ENCODE results near the gene UBALD1.

Gene UBALD1

DNA sequence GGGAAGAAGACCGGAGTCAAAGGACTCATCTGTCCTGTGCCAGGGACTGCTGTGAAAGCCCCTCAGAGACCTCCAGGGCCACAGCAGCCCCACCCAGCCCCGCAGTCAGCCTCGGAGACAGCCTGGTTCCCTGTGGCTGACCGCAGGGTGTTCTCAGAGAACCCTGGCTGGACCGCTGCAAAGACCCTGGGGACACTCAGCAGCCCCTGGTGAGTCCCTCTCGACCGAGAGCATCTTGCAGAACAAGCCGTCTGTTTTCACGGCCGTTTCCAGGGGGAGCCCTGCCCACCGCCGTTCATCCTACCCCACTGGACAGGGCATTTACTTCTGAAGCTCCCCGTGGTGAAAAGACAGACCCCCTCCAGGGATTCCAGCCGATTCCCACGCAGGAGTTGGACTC is 10.3 kb downstream of the UBALD1 start:
- H3K79me2 ChIP-seq (ENCODE audit: low read length) = no peaks in the 10 kb centered on the region
- peaks cover 9% of the 10 kb centered on the region; the same call in 1 of the 2 replicates for H3K27me3 ChIP-seq (ENCODE audit: low read depth, low read length)
- no peak overlapping the region for H3K4me2 ChIP-seq (ENCODE audit: low read length)
- H3K9ac ChIP-seq (ENCODE audit: low read length) = no peak overlapping the region
- H3K4me1 ChIP-seq (ENCODE audit: low read length) = no peaks in the 10 kb centered on the region
- H2AFZ ChIP-seq (ENCODE audit: low read depth, low read length) = no peak overlapping the region
- no peaks in the 10 kb centered on the region for H4K20me1 ChIP-seq (ENCODE audit: insufficient read depth, low read length)
- no peak overlapping the region for H3K4me3 ChIP-seq (ENCODE audit: low read length)
- no peaks in the 10 kb centered on the region for H3K9me3 ChIP-seq (ENCODE audit: insufficient read depth, low read length)
- no peak overlapping the region for H3K27ac ChIP-seq (ENCODE audit: low read length)
- TF ChIP-seq CTCF (IDR thresholded peaks at IDR 0.05; ENCODE audit: low read depth, low read length) = no peak
- no peak for TF ChIP-seq EZH2phosphoT487 (IDR thresholded peaks at IDR 0.05; ENCODE audit: low read depth)
- H3K36me3 ChIP-seq (replicated peaks; ENCODE audit: low read depth, low read length) = peaks cover 2% of the 10 kb centered on the region

DNA sequence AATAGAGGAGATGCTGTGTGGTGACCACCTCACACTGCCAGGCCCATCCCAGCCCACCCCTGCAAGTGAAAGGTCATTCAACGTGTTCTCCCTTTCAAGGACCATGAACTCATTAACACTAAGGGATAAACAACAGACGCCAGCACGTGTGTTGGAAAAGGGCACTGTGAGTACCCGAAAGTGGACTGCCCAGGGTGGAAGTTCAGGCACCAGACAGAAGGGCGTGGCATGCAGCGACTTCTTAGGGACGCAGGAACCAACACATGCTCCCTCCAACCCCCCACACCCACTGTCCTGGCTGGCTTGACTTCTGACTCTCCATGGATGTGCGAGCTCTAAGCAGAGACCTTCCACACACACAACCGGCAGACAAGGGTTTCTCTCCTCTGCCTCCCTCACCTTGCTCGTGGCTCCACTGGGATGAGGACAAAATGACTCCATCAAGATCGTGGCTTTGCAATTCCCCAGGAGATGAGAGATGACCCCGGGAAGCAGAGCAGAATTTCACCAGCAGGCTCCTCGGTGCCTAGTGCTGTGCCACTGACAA is 11.0 kb downstream of the UBALD1 start:
- H3K9ac ChIP-seq (ENCODE audit: low read length) = no peak overlapping the region
- no peaks in the 10 kb centered on the region for H3K4me1 ChIP-seq (ENCODE audit: low read length)
- TF ChIP-seq EZH2phosphoT487 (IDR thresholded peaks at IDR 0.05; ENCODE audit: low read depth) (no peak), CTCF (IDR thresholded peaks at IDR 0.05; ENCODE audit: low read depth, low read length) (no peak)
- no peaks in the 10 kb centered on the region for H3K79me2 ChIP-seq (ENCODE audit: low read length)
- no peak overlapping the region for H3K4me2 ChIP-seq (ENCODE audit: low read length)
- peaks cover 2% of the 10 kb centered on the region for H3K36me3 ChIP-seq (replicated peaks; ENCODE audit: low read depth, low read length)
- no peak overlapping the region for H2AFZ ChIP-seq (ENCODE audit: low read depth, low read length)
- H3K27me3 ChIP-seq (ENCODE audit: low read depth, low read length) = peaks cover 11% of the 10 kb centered on the region; the same call in 1 of the 2 replicates
- no peak overlapping the region for H3K27ac ChIP-seq (ENCODE audit: low read length)
- H3K4me3 ChIP-seq (ENCODE audit: low read length) = no peak overlapping the region
- no peaks in the 10 kb centered on the region for H4K20me1 ChIP-seq (ENCODE audit: insufficient read depth, low read length)
- no peaks in the 10 kb centered on the region for H3K9me3 ChIP-seq (ENCODE audit: insufficient read depth, low read length)

GRCh38 chr16:4602331-4602730 is 12.4 kb downstream of the UBALD1 start:
- no peaks in the 10 kb centered on the region for H3K79me2 ChIP-seq (ENCODE audit: low read length)
- no peak overlapping the region for H3K4me3 ChIP-seq (ENCODE audit: low read length)
- TF ChIP-seq EZH2phosphoT487 (IDR thresholded peaks at IDR 0.05; ENCODE audit: low read depth) (no peak), CTCF (IDR thresholded peaks at IDR 0.05; ENCODE audit: low read depth, low read length) (no peak)
- no peaks in the 10 kb centered on the region for H4K20me1 ChIP-seq (ENCODE audit: insufficient read depth, low read length)
- no peak overlapping the region for H2AFZ ChIP-seq (ENCODE audit: low read depth, low read length)
- H3K9ac ChIP-seq (ENCODE audit: low read length) = no peak overlapping the region
- no peaks in the 10 kb centered on the region for H3K4me1 ChIP-seq (ENCODE audit: low read length)
- no peak overlapping the region for H3K27ac ChIP-seq (ENCODE audit: low read length)
- H3K36me3 ChIP-seq (replicated peaks; ENCODE audit: low read depth, low read length) = no peaks in the 10 kb centered on the region
- no peak overlapping the region for H3K4me2 ChIP-seq (ENCODE audit: low read length)
- peaks cover 16% of the 10 kb centered on the region; the same call in 1 of the 2 replicates for H3K27me3 ChIP-seq (ENCODE audit: low read depth, low read length)
- no peaks in the 10 kb centered on the region for H3K9me3 ChIP-seq (ENCODE audit: insufficient read depth, low read length)

- TF ChIP-seq EZH2phosphoT487 (IDR thresholded peaks at IDR 0.05; ENCODE audit: low read depth) (no peak), CTCF (IDR thresholded peaks at IDR 0.05; ENCODE audit: low read depth, low read length) (no peak)
- H3K27me3 ChIP-seq (ENCODE audit: low read depth, low read length) = peaks cover 16% of the 10 kb centered on the region; the same call in 1 of the 2 replicates
Measured at GRCh38 chr16:4601864-4602186, 12.9 kb downstream of the UBALD1 start.

More at GRCh38 chr16:4601864-4602186, 12.9 kb downstream of the UBALD1 start:
- H3K4me1 ChIP-seq (ENCODE audit: low read length) = no peaks in the 10 kb centered on the region
- no peak overlapping the region for H3K4me2 ChIP-seq (ENCODE audit: low read length)
- no peak overlapping the region for H2AFZ ChIP-seq (ENCODE audit: low read depth, low read length)
- no peaks in the 10 kb centered on the region for H4K20me1 ChIP-seq (ENCODE audit: insufficient read depth, low read length)
- H3K27ac ChIP-seq (ENCODE audit: low read length) = no peak overlapping the region
- H3K9ac ChIP-seq (ENCODE audit: low read length) = no peak overlapping the region
- H3K79me2 ChIP-seq (ENCODE audit: low read length) = no peaks in the 10 kb centered on the region
- no peak overlapping the region for H3K4me3 ChIP-seq (ENCODE audit: low read length)
- H3K9me3 ChIP-seq (ENCODE audit: insufficient read depth, low read length) = no peaks in the 10 kb centered on the region
- no peaks in the 10 kb centered on the region for H3K36me3 ChIP-seq (replicated peaks; ENCODE audit: low read depth, low read length)

Data from OCI-LY3 (cell line).